Ovary (tissue), 3 donors: ENCODE data around the gene TPD52L1.

Experiments
- CTCF ChIP-seq, 3 donors: fragments of 450-650 bp in 2 of 3; fragments of 200-600 bp in 1 of 3; IDR thresholded peaks; one replicate each; pipeline versions ENCODE4 v1.5.1 to v1.8.0; 2016 to 2022; ENCODE audit warnings: antibody characterized with exemption in 3 of 3, mild to moderate bottlenecking in 1 of 3
- POLR2A ChIP-seq: fragments of 450-650 bp; IDR thresholded peaks from one replicate; pipeline ENCODE4 v1.6.1; 2017; ENCODE audit warnings: antibody characterized with exemption, mild to moderate bottlenecking, moderate library complexity
- donor health status: DM: no; HTN: no; CAD: no.

GRCh38 chr6:125310994-125311649 is 157.5 kb downstream of the TPD52L1 start:
- TF ChIP-seq POLR2A = no peak
- TF ChIP-seq CTCF (IDR thresholded peaks at IDR 0.05) = peak; percentile 39 to 54 (median 48)
